SK-N-SH treated with all-trans-retinoic acid at 6 μM for 48 hours (cell line): ENCODE data around the gene NBEAL1.

Experiments used
- ATAC-seq: fragments of 200-7000 bp; cut with Tn5 transposase; 3 replicates; pipeline ENCODE4 v1.9.1; 2020; ENCODE audit warnings: mild to moderate bottlenecking, moderate library complexity
- BACH2 ChIP-seq: fragments of 250-450 bp; sonication (Bioruptor Pico); IDR thresholded peaks from 2 replicates; pipeline ENCODE4 v1.9.0; 2021; ENCODE audit warnings: mild to moderate bottlenecking, borderline replicate concordance
- CSDC2 ChIP-seq: fragments of 250-450 bp; sonication (Bioruptor Pico); IDR thresholded peaks from 2 replicates; pipeline ENCODE4 v1.5.0; 2020; ENCODE audit warnings: mild to moderate bottlenecking, moderate library complexity
- ESRRG ChIP-seq: fragments of 250-450 bp; sonication (Bioruptor Pico); IDR thresholded peaks from 2 replicates; pipeline ENCODE4 v1.6.1; 2021; ENCODE audit warnings: mild to moderate bottlenecking
- GLIS3 ChIP-seq: fragments of 250-450 bp; sonication (Bioruptor Pico); IDR thresholded peaks from 2 replicates; pipeline ENCODE4 v1.5.0; 2020; ENCODE audit warnings: mild to moderate bottlenecking, moderate library complexity
- ISL1 ChIP-seq: fragments of 250-450 bp; sonication (Bioruptor Pico); IDR thresholded peaks from 2 replicates; pipeline ENCODE4 v2.1.2; 2022; ENCODE audit warnings: mild to moderate bottlenecking, moderate library complexity
- OSR1 ChIP-seq: fragments of 250-450 bp; sonication (Bioruptor Pico); IDR thresholded peaks from 2 replicates; pipeline ENCODE4 v1.8.0; 2022; ENCODE audit warnings: moderate library complexity, mild to moderate bottlenecking, inconsistent platforms
- PPARA ChIP-seq: fragments of 250-450 bp; sonication (Bioruptor Pico); IDR thresholded peaks from 2 replicates; pipeline ENCODE4 v1.5.0; 2020; ENCODE audit warnings: mild to moderate bottlenecking, borderline replicate concordance
- RARB ChIP-seq: fragments of 250-450 bp; sonication (Bioruptor Pico); IDR thresholded peaks from 2 replicates; pipeline ENCODE4 v1.8.0; 2021; ENCODE audit warnings: mild to moderate bottlenecking, moderate library complexity
- SNAI2 ChIP-seq: fragments of 250-450 bp; sonication (Bioruptor Pico); IDR thresholded peaks from 2 replicates; pipeline ENCODE4 v1.5.0; 2020; ENCODE audit warnings: mild to moderate bottlenecking, moderate library complexity
- TCF4 ChIP-seq: fragments of 250-450 bp; sonication (Bioruptor Pico); IDR thresholded peaks from 2 replicates; pipeline ENCODE4 v1.8.0; 2021; ENCODE audit warnings: mild to moderate bottlenecking, moderate library complexity, borderline replicate concordance
- ZC3H10 ChIP-seq: fragments of 250-450 bp; sonication (Bioruptor Pico); IDR thresholded peaks from 2 replicates; pipeline ENCODE4 v1.5.1; 2021; ENCODE audit warnings: mild to moderate bottlenecking, moderate library complexity
- ZFP3 ChIP-seq: fragments of 250-450 bp; sonication (Bioruptor Pico); IDR thresholded peaks from 2 replicates; pipeline ENCODE4 v1.5.0; 2020; ENCODE audit warnings: mild to moderate bottlenecking, moderate library complexity
- ZFP30 ChIP-seq: fragments of 450-650 bp; formaldehyde crosslinking; IDR thresholded peaks from 2 replicates; pipeline ENCODE4 v1.5.0; 2022; ENCODE audit warnings: mild to moderate bottlenecking, moderate library complexity
- ZNF565 ChIP-seq: fragments of 450-650 bp; formaldehyde crosslinking; conservative IDR thresholded peaks from 2 replicates; pipeline ENCODE4 v1.5.0; 2020; ENCODE audit warnings: low read depth, mild to moderate bottlenecking, moderate library complexity
- ZNF70 ChIP-seq: fragments of 450-650 bp; formaldehyde crosslinking; IDR thresholded peaks from 2 replicates; pipeline ENCODE4 v1.5.0; 2020; ENCODE audit warnings: mild to moderate bottlenecking, moderate library complexity
- ZNF8 ChIP-seq: fragments of 450-650 bp; formaldehyde crosslinking; IDR thresholded peaks from 2 replicates; pipeline ENCODE4 v1.5.0; 2020; ENCODE audit warnings: mild to moderate bottlenecking, moderate library complexity
- TF ChIP-seq, protein P1 (sequence below): fragments of 250-450 bp; sonication (Bioruptor Pico); IDR thresholded peaks from 2 replicates; pipeline ENCODE4 v1.5.1; 2021; ENCODE audit warnings: mild to moderate bottlenecking, moderate library complexity
- TF ChIP-seq, protein P2 (sequence below): fragments of 250-450 bp; sonication (Bioruptor Pico); IDR thresholded peaks from 2 replicates; pipeline ENCODE4 v1.8.0; 2021; ENCODE audit warnings: low read depth, mild to moderate bottlenecking, moderate library complexity, borderline replicate concordance
- TF ChIP-seq, protein P3 (sequence below): fragments of 250-450 bp; sonication (Bioruptor Pico); IDR thresholded peaks from 2 replicates; pipeline ENCODE4 v1.5.0; 2020; ENCODE audit warnings: mild to moderate bottlenecking, moderate library complexity
- TF ChIP-seq, protein P4 (sequence below): fragments of 250-450 bp; sonication (Bioruptor Pico); IDR thresholded peaks from 2 replicates; pipeline ENCODE4 v1.5.1; 2020; ENCODE audit warnings: low read depth, mild to moderate bottlenecking, moderate library complexity

NBEAL1 gene

DNA sequence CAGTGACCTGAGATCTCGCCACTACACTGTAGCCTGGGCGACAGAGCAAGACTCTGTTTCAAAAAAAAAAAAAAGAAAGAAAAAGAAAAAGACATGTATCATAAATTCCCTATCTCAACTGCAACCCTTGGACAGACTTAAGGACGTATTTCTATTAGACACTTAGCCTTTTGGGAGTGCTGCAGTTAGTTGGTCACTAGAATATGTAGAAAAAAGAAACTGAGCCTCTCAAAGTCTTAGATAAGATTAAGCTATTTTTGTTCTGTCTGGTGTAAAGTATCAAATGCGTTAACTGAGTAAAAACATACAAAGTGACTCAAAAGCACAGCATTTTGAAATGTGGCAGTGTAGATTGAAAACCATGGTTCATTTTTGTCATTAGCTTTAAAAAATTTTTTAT, 7.3 kb downstream of the NBEAL1 start (continued):
- TF ChIP-seq ISL1, result no peak

DNA sequence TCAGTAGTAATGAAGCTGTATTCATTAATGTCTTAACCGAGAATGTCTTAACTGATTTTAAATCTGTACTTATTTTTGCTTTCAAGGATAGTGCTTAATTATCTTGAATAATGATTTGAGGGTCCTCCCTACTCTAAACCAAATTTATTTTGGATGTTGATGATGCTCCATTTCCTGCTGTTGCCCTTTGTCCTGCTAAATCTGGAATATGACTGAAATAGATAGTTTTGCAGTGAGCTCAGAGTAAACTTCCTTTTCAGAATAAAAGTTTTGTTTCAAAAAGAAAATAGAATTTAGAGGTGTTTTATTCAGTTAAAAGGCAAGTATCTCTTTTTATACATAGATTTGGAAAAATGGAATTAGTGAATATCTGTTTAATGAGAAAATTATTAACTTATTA, 8.1 kb downstream of the NBEAL1 start:
- TF ChIP-seq, protein P1, sequence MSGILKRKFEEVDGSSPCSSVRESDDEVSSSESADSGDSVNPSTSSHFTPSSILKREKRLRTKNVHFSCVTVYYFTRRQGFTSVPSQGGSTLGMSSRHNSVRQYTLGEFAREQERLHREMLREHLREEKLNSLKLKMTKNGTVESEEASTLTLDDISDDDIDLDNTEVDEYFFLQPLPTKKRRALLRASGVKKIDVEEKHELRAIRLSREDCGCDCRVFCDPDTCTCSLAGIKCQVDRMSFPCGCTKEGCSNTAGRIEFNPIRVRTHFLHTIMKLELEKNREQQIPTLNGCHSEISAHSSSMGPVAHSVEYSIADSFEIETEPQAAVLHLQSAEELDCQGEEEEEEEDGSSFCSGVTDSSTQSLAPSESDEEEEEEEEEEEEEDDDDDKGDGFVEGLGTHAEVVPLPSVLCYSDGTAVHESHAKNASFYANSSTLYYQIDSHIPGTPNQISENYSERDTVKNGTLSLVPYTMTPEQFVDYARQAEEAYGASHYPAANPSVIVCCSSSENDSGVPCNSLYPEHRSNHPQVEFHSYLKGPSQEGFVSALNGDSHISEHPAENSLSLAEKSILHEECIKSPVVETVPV (CRISPR knock-in tag), result no peak
- TF ChIP-seq ZFP3 (CRISPR knock-in tag) (no peak), ZC3H10 (CRISPR knock-in tag) (no peak), RARB (no peak), BACH2 (CRISPR knock-in tag) (no peak), ZNF565 (CRISPR knock-in tag) (no peak), ESRRG (no peak), ZNF8 (CRISPR knock-in tag) (no peak)
- no peak for ATAC-seq

DNA sequence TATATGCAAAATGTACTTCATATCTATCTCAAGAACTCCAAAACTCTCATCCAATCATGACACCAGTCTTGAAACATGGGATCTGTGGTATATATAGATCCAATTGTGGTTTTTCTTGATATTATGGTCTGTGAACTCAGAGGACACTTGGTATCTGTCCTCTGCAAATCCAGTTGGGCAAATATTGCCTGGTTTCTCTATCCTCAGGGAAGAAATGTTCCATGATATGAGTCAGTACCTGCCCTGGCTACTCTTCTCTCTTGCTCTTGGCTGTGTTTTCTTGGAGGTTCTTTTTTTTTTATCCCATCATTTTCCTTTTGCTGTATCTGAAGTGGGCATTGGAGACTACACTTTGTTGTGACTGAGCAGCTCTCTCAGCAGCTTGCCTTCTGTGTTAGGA, 10.9 kb downstream of the NBEAL1 start:
- ATAC-seq, result no peak

DNA sequence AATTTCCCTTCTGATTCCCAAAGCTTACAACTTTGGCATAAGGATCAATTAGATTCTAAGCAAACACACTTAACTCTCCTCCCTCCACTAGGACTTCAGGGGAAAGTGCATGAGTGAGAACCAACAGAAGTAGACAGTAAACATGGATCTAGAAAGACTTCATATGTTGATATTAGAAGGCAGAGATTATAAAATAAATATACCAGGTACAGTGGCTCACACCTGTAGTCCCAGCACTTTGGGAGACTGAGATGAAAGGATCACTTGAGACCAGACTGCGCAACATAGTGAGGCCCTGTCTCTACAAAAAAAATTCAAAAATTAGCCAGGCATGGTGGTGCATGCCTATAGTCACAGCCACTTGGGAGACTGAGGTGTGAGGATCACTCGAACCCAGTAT, 15.9 kb downstream of the NBEAL1 start:
- no peak for ATAC-seq
- TF ChIP-seq CSDC2 (CRISPR knock-in tag), result no peak
- TF ChIP-seq, protein P2, sequence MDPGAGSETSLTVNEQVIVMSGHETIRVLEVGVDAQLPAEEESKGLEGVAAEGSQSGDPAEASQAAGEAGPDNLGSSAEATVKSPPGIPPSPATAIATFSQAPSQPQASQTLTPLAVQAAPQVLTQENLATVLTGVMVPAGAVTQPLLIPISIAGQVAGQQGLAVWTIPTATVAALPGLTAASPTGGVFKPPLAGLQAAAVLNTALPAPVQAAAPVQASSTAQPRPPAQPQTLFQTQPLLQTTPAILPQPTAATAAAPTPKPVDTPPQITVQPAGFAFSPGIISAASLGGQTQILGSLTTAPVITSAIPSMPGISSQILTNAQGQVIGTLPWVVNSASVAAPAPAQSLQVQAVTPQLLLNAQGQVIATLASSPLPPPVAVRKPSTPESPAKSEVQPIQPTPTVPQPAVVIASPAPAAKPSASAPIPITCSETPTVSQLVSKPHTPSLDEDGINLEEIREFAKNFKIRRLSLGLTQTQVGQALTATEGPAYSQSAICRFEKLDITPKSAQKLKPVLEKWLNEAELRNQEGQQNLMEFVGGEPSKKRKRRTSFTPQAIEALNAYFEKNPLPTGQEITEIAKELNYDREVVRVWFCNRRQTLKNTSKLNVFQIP (CRISPR knock-in tag), result no peak
- TF ChIP-seq, protein P1 (CRISPR knock-in tag), result no peak
- no peak for TF ChIP-seq PPARA (CRISPR knock-in tag)
- no peak for TF ChIP-seq ESRRG
- TF ChIP-seq, protein P3, sequence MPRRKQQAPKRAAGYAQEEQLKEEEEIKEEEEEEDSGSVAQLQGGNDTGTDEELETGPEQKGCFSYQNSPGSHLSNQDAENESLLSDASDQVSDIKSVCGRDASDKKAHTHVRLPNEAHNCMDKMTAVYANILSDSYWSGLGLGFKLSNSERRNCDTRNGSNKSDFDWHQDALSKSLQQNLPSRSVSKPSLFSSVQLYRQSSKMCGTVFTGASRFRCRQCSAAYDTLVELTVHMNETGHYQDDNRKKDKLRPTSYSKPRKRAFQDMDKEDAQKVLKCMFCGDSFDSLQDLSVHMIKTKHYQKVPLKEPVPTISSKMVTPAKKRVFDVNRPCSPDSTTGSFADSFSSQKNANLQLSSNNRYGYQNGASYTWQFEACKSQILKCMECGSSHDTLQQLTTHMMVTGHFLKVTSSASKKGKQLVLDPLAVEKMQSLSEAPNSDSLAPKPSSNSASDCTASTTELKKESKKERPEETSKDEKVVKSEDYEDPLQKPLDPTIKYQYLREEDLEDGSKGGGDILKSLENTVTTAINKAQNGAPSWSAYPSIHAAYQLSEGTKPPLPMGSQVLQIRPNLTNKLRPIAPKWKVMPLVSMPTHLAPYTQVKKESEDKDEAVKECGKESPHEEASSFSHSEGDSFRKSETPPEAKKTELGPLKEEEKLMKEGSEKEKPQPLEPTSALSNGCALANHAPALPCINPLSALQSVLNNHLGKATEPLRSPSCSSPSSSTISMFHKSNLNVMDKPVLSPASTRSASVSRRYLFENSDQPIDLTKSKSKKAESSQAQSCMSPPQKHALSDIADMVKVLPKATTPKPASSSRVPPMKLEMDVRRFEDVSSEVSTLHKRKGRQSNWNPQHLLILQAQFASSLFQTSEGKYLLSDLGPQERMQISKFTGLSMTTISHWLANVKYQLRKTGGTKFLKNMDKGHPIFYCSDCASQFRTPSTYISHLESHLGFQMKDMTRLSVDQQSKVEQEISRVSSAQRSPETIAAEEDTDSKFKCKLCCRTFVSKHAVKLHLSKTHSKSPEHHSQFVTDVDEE, result no peak
- no peak for TF ChIP-seq ZNF70 (CRISPR knock-in tag)
- TF ChIP-seq BACH2 (CRISPR knock-in tag), result no peak
- no peak for TF ChIP-seq GLIS3 (CRISPR knock-in tag)
- no peak for TF ChIP-seq TCF4 (CRISPR knock-in tag)
- TF ChIP-seq ZFP30 (CRISPR knock-in tag), result no peak
- no peak for TF ChIP-seq ZNF565 (CRISPR knock-in tag)
- TF ChIP-seq, protein P4, sequence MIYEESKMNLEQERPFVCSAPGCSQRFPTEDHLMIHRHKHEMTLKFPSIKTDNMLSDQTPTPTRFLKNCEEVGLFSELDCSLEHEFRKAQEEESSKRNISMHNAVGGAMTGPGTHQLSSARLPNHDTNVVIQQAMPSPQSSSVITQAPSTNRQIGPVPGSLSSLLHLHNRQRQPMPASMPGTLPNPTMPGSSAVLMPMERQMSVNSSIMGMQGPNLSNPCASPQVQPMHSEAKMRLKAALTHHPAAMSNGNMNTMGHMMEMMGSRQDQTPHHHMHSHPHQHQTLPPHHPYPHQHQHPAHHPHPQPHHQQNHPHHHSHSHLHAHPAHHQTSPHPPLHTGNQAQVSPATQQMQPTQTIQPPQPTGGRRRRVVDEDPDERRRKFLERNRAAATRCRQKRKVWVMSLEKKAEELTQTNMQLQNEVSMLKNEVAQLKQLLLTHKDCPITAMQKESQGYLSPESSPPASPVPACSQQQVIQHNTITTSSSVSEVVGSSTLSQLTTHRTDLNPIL (CRISPR knock-in tag), result no peak
- TF ChIP-seq SNAI2 (CRISPR knock-in tag), result no peak
- TF ChIP-seq ZC3H10 (CRISPR knock-in tag), result no peak
- TF ChIP-seq ISL1, result no peak
- no peak for TF ChIP-seq OSR1 (CRISPR knock-in tag)
- no peak for TF ChIP-seq ZNF8 (CRISPR knock-in tag)

More for the DNA sequence above, 10.9 kb downstream of the NBEAL1 start:
- TF ChIP-seq OSR1 (CRISPR knock-in tag) (no peak), GLIS3 (CRISPR knock-in tag) (no peak), RARB (no peak)
- TF ChIP-seq, protein P4 (CRISPR knock-in tag), result no peak
